GM18907 (cell line): ENCODE results near the gene CD200R1L.

Source experiments
- ATAC-seq: cut with Tn5 transposase; IDR thresholded peaks from one replicate; pipeline ENCODE4 v1.9.1; 2021; ENCODE audit warnings: mild to moderate bottlenecking, moderate library complexity; ENCODE audit not compliant: unreplicated experiment

The CD200R1L gene

DNA sequence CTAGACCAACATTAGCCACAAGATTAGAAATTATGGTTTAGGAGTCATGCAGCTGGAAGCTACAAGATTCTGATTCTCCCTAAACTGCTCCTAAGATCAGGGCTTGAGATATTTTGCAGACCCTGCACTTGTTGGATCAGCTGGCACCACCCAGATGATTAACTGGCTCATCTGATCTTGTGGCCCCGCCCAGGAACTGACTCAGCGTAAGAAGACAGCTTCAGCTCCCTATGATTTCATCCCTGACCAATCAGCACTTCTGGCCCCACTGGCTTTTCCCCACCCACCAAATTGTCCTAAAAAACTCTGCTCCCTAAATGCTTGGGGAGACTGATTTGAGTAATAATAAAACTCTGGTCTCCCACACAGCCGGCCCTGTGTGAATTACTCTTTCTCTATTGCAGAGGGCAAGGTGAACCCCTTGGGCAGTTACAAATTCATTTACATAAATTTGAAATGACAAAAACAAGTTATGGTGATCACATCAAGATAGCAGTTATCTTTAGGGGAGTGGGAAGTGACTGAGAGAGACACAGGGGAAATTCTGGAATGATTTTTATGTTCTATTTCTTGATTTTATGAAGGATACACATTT is 76.5 kb downstream of the CD200R1L start:
- no peak for ATAC-seq

GRCh38 chr3:112769286-112769978 is 77.2 kb downstream of the CD200R1L start:
- ATAC-seq, result no peak

- ATAC-seq, result no peak
Observed at GRCh38 chr3:112767777-112768176, 78.9 kb downstream of the CD200R1L start.

DNA sequence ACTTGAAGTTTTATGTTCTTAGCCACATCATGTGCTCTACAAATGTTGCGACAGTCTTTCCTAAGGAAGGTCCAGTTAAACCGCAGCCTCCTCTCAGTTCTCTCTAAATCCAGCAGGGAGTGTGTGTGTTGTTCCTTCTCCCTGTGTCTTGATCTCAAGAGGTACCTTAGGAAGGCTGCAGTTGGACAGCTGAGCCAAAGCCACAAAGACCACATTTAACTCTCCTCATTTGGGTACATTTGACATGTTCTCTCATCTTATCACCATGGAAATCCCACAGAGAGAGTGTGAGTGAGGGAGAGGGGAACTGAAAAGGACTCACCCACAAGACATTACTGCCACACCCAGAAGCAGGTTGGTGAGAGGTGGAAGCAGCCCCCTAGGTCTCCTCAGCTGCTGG is 79.5 kb downstream of the CD200R1L start:
- peak; percentile 60 for ATAC-seq
